Fibroblast of lung (primary cell): ENCODE data around the gene MRPS2.

ENCODE experiments used
- CTCF ChIP-seq, 2 donors: IDR thresholded peaks in 1 of 2; conservative IDR thresholded peaks in 1 of 2; 1 replicate in 1 of 2; 2 replicates in 1 of 2; pipeline ENCODE4 v1.5.1; 2011 to 2012; ENCODE audit warnings: low read length in 2 of 2, control low read depth in 1 of 2, inconsistent platforms in 1 of 2, low read depth in 1 of 2, mild to moderate bottlenecking in 1 of 2
- EZH2 ChIP-seq: IDR thresholded peaks from 2 replicates; pipeline ENCODE4 v1.5.1; 2012; ENCODE audit warnings: low read length, control low read depth, mild to moderate bottlenecking; ENCODE audit errors: missing control alignments

GRCh38 chr9:135490166-135490870, 10.2 kb upstream of the MRPS2 start:
- TF ChIP-seq CTCF (conservative IDR thresholded peaks at IDR 0.05 in 1 of 2, IDR thresholded peaks at IDR 0.05 in 1 of 2; ENCODE audit: low read depth in 1 of 2, low read length in 2 of 2): no peak
- TF ChIP-seq EZH2: no peak
